Myocyte (in vitro differentiated cells): Measurements from ENCODE around the gene ABHD16B. TPM values are rescaled to one million over a fixed set of nuclear protein-coding genes. Genes with fewer than 3 reads are reported as not detected.
A peak's percentile ranks its signal among the peaks of the same experiment; 100 is the strongest.

Source experiments
- DNase-seq: peaks from one replicate; pipeline ENCODE4 v3.0.0-alpha.2; 2012; ENCODE audit warnings: low read depth
- polyA plus RNA-seq: library from polyadenylated mRNA; unstranded; fragments of >200 nt; gene quantifications from one replicate; pipeline ENCODE4 v1.2.1, GENCODE V29; 2012; ENCODE audit warnings: missing spikeins
- total RNA-seq: library from RNA; depleted of rRNA; stranded (reverse); fragments of >200 nt; gene quantifications from 2 replicates; pipeline ENCODE4 v1.2.3, GENCODE V29; 2014

ABHD16B gene
- total RNA-seq: not detected in 2 replicates
- polyA plus RNA-seq: not detected

GRCh38 chr20:63861365-63861934 is at the start of gene ABHD16B:
TSS of gene ABHD16B (plus strand) at chr20:63861498. CDS start at chr20:63861541, 43 bp downstream.
- DNase-seq: no peak

DNA sequence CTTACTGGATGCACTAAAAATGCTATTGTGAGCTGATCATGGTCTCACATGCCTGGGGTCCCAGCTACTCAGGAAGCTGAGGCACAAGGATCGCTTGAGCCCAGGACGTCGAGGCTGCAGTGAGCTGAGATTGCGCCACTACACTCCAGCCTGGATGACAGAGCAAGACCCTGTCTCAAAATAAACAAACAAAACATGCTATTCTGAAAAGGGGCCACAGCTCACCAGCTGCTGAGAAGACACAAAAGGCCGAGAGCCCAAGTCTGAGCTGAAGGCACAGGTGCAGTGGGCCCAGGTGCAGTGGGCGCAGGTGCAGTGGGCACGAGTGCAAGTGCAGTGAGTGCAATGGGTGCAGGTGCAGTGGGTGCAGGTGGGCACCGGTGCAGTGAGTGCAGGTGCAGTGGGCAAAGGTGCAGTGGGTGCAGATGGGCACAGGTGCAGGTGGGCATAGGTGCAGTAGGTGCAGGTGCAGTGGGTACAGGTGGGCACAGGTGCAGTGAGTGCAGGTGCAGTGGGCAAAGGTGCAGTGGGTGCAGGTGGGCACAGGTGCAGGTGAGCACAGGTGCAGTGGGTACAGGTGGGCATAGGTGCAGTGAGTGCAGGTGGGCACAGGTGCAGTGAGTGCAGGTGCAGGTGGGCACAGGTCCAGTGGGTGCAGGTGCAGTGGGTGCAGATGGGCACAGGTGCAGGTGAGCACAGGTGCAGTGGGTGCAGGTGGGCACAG is 46.2 kb upstream of the ABHD16B start:
- no peak for DNase-seq

DNA sequence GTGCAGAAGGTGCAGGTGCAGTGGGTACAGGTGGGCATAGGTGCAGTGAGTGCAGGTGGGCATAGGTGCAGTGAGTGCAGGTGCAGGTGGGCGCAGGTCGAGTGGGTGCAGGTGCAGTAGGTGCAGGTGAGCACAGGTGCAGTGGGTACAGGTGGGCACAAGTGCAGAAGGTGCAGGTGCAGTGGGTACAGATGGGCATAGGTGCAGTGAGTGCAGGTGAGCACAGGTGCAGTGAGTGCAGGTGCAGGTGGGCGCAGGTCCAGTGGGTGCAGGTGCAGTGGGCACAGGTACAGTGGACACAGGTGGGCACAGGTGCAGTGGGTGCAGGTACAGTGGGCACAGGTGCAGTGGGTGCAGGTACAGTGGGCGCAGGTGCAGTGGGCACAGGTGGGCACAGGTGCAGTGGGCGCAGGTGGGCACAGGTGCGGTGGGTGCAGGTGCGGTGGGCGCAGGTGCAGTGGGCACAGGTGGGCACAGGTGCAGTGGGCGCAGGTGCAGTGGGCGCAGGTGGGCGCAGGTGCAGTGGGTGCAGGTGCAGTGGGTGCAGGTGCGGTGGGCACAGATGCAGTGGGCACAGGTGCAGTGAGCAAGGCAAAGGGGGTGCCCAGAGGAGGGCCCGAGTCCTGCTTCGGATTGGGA is 45.6 kb upstream of the ABHD16B start:
- no peak for DNase-seq

DNA sequence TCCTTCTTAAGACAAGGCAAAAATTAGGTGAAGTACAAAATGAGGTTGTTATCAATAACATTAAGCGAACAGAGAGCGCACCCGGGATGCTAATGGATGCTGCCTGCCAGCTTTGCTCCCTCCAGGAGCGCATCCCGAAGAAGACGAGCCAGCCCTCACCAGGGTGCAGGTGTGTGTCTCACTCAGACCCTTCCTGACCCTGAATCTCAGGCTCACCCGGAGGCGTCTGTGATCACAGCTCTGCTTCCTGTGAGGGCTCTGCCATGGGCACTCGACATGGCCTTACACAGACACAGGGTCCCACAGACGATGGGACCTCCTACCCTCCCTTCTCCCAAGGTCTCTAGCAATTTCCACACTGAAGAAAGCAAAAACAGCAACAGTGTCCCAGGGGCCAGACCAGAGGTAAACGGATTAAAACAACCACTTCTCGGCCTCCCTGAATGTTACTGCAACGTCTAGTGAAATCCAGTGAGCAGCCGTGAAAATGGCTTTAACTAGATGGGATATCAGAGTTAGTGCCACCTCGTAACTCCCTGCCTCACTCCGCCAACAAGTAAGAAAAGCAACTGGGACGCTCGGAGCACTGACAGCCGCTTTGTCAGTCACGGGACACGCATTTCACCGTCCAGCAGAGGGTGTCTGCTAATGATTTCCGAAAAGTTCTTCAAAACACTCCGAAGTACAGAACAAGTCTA is 41.9 kb upstream of the ABHD16B start:
- peak; percentile 36 for DNase-seq

DNA sequence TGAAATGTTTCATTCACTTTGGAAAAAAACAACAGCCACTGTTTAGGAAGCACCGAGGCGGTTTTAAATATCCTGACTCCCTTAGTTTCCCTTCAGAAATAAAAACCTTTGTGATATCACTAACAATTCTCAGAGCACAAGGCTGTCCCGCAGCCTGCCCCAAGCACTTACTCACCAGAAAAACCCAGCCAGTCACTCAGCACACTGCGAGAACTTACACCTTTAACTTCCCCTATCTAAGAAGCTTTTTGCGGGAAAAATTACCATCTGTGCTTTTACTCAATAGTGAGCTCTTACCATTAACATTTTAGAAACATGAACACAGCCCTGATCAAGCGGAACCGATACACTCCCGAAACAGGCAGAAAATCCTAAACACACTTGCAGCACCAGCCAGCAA is 39.5 kb upstream of the ABHD16B start:
- DNase-seq: no peak

GRCh38 chr20:63822276-63822696 is 39.0 kb upstream of the ABHD16B start:
- no peak for DNase-seq

- no peak for DNase-seq
Observed at GRCh38 chr20:63823691-63824311, 37.5 kb upstream of the ABHD16B start.

- DNase-seq: no peak
Observed at GRCh38 chr20:63825331-63826118, 35.8 kb upstream of the ABHD16B start.

- peak; percentile 25 for DNase-seq
Observed at GRCh38 chr20:63826753-63827152, 34.5 kb upstream of the ABHD16B start.

DNA sequence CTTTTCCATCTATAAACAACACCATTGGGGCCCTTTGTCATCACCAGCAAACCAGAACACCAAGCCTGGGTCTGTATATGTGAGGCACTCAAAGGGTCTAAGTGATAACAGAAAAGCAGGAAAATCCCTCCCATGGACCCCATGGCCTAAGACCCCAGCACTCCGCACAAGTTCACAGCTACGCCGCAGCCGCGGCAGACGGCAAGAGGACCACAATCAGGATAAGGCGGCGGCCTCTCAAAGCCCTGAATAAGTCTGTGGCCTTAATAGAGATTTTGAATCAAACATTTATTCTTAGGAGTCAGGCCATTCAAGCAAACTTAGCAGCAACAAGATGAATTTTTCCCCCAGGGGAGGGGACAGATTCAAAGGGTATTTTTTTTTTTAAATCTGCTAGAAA is 33.2 kb upstream of the ABHD16B start:
- no peak for DNase-seq

GRCh38 chr20:63828545-63828944 is 32.8 kb upstream of the ABHD16B start:
- DNase-seq: no peak

GRCh38 chr20:63828951-63829350 is 32.3 kb upstream of the ABHD16B start:
- DNase-seq: no peak

- no peak for DNase-seq
Observed at GRCh38 chr20:63829603-63829944, 31.7 kb upstream of the ABHD16B start.

GRCh38 chr20:63829945-63830835 is 31.1 kb upstream of the ABHD16B start:
- DNase-seq: peak; percentile 25

- peak; percentile 59 for DNase-seq
Observed at GRCh38 chr20:63830841-63831588, 30.3 kb upstream of the ABHD16B start, which contains the start of gene ZBTB46. TSS of gene ZBTB46 (minus strand) at chr20:63831264. CDS start at chr20:63790757, 40,507 bp downstream.

GRCh38 chr20:63831646-63831992 is 29.7 kb upstream of the ABHD16B start:
- DNase-seq: no peak

GRCh38 chr20:63831993-63832686 is 29.2 kb upstream of the ABHD16B start:
- no peak for DNase-seq

- DNase-seq: peak; percentile 62
Observed at GRCh38 chr20:63833776-63834490, 27.4 kb upstream of the ABHD16B start.
